CD4-positive, alpha-beta T cell treated with Interferon alpha-2 for 1 hour (primary cell): Measurements from ENCODE around the gene AUTS2.

Experiments
- DNase-seq, 2 donors: peaks; one replicate each; pipeline ENCODE4 v3.0.0-alpha.2; 2020 to 2022

The AUTS2 gene

GRCh38 chr7:70098905-70099672 lies 500.8 kb downstream of the AUTS2 start:
- no peak for DNase-seq

- no peak for DNase-seq
Observed at GRCh38 chr7:70104243-70104642, 506.0 kb downstream of the AUTS2 start.

DNA sequence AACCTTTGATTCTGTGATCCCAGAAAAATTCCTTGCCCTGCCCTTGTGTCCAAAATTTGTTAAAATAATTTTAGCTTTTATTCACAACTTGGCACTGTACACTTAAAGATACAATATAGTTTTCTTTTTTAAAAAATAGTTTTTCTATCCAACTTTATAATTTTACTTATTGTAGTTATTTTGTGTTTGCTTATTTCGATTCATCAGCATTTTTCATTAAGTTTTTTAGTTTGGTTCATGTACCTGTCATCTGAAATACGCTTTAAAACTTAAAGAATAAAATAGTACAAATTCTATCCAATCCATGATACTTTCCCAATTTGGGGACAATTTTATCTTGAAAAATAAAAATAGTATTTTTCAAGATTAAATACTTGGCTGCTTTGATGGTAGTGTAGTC lies 514.8 kb downstream of the AUTS2 start:
- DNase-seq = no peak

- no peak for DNase-seq
Observed at GRCh38 chr7:70113536-70113935, 515.3 kb downstream of the AUTS2 start.

GRCh38 chr7:70114806-70115205 lies 516.5 kb downstream of the AUTS2 start:
- no peak for DNase-seq

GRCh38 chr7:70116244-70116643 lies 518.0 kb downstream of the AUTS2 start:
- DNase-seq = no peak

- DNase-seq = no peak
Observed at GRCh38 chr7:70116867-70117266, 518.6 kb downstream of the AUTS2 start.

DNA sequence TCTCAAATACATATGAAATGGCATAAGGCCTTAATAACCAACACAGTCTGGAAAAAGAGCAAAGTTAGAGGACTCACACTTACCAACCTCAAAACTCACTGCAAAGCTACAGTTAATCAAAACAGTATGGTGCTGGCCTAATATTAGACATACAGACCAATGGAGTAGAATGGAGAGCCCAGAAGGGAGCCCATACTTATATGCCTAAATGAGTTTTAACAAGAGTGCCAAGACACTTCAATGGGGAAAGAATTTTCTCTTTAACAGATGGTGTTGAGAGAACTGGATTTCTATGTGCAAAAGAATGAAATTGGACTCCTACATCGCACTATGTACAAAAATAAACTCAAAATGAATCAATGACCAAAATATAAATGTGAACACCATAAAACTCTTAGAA lies 522.6 kb downstream of the AUTS2 start:
- no peak for DNase-seq

GRCh38 chr7:70131817-70132216 lies 533.5 kb downstream of the AUTS2 start:
- no peak for DNase-seq

DNA sequence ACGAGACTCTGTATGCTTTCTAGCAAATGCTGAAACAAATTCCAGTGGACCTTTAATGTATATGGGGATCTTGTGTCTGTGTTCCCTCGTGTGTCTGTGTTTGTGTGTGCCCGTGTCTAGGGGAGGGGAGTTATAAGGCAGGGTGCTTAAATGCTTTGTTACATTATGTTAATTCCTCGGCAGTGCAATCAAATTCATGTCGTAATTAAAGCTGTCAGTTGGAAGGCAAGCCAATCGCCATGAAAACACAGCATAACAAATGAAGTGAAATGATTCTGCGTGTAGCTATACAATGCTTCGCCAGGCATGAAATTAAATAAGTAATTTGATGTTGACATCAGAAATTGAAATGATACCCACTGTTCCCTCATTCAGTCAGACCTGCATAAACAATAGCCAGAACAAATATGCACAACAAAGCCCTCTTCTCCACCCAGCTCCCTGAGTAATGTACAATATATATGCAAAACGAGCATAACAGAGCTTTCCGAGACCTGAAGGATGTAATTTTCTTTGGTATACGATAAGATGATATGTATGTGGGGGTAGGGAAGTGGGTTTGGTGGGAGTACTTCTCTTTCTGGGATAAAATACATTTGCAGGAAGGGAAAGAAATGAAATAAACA lies 534.1 kb downstream of the AUTS2 start:
- DNase-seq = no peak

- DNase-seq = no peak
Observed at GRCh38 chr7:70132852-70133690, 534.8 kb downstream of the AUTS2 start.

- DNase-seq = no peak
Observed at GRCh38 chr7:70134029-70134770, 535.9 kb downstream of the AUTS2 start.

GRCh38 chr7:70135656-70136055 lies 537.4 kb downstream of the AUTS2 start:
- no peak for DNase-seq

DNA sequence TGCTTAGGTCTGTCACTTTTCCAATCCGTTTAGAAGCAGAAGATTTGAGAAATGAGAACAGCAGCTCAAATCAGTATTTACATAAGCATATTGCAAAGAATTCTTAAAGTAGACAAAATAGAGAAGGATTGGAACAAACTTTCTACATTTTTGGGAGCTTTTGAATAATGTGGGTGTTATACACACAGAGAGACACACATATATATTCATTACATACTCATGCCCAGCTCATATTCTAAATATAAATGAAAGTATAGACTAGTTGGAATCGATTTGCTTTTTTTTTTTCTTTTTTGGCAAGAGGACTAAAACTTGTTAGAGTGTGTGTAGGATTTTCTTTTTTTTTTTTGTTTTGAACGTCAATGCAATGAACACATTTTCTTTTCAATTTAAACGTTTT lies 538.9 kb downstream of the AUTS2 start:
- DNase-seq = no peak

DNA sequence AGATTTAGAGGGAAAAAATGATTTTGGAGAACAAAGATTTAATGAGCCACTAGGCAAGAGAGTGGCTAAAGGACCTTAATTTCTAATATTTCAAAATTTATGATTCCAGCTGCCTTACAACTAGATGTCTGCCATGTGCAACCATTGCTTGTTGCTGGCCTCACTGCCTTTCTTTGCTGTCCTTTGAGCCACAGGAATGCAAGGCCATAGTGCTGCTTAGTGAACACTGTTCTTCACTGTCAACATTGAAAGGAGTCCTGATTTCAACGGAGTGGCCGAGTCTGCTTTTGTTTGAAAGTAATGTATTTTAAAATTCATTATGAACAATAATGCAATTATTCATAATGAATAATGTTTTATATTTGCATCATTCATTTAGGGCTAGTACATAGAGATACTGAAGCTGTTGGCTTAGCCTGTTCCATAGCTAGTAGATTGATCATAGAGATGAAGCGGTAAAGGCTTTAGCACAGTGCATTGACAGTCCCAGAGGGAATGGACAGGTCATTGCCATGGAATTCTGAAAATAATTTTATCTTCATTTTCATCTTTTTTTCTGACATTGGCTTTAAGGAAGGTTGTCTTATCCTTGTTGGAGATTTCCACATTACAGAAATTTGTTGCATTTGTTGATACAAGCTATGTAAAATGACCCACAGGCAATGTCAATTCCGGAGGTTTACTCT lies 544.1 kb downstream of the AUTS2 start:
- DNase-seq = no peak

DNA sequence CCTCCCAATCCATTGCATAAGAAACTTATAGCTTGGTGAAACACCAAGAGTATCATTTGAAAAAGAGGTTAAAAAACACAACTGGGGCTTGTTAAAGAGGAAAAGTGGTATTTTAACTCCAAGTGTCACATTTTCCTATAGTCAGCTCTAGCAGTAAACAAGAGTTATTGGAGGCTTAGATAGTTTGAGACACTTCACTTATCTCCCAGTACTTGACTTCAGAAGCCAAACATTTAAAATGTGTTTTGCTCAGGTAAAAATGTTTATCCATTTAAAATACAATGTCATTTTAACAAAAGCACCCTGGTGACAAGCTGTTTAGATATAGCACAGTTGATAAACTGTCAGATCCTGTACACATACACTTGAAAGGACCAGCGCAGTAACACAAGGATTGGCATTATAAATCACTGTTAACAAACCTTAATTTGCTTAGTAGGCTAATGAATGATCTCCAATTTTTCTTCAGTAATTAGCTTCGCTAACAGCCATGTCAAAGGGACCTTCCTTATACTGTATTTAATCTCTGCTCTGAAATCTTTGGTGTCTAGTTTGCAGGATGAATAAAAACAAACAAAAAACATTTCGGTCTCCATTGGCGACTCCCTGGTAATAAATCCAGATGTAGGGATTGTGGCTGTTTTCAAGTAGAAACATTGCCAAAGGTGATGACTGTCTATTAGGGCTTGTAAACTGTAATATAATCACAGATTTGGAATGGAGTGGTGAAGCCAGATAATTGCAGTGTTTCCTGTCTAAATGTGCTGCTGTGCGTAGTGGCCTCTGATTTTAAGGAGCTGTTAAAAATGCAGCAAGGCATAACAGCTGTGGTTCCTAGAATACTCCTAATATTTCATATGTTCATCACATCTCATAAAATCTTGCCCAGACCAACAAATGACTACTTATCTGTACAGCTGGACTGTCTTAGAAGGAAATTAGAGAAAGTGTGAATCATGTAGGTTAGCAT lies 545.1 kb downstream of the AUTS2 start:
- no peak for DNase-seq

DNA sequence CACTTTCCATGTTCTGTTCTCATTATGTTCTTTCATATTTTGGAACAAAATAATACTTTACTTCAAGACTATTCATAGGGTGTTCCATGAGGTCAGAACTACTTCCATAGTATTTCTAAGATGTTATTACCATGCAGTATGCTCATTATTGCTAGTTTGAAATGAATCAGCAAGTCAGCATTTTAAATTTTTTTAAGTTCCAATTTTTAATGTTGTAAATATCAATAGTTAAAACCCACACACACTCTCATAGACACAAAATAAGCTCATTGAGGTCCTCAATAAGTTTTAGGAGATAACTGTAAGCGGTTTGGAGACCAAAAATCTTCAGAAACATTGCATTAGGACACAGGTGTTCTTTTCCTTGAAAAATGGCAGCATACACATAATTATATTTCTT lies 550.7 kb downstream of the AUTS2 start:
- DNase-seq = no peak

DNA sequence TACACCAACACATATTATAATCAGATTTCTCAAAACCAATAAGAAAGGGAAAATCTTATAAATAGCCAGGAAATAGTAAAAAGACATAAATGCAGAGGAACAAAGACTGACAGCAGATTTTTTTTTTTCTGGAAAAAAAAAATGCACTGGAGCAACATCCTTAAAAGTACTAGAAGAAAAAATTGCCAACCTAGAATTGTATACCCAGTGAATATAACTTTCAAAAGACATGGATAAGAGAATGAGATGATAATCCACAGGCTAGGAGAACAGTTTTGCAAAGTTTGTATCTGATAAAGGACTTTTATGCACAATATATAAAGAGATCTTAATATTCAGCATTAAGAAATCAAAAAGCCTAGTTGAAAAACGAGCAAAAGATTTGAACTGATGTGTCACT lies 554.0 kb downstream of the AUTS2 start:
- no peak for DNase-seq

DNA sequence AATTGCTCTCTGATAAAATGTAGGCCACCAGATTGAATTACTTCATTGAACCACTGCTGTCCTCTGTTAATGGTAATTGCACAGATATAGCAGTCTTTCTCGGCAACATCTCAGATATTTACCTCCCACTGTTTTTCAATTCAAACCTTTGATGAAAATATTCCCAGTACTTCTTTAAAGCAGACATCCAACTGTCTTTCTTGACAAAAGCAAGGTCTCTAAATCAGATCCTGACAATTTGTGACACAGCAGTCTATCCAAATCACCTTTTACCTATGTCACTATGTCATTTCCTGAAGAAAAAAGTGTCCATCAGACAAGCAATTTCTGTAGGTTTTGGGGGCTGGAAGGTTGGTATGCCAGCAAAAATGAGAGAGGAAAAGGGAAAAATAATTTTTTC lies 555.7 kb downstream of the AUTS2 start:
- no peak for DNase-seq

DNA sequence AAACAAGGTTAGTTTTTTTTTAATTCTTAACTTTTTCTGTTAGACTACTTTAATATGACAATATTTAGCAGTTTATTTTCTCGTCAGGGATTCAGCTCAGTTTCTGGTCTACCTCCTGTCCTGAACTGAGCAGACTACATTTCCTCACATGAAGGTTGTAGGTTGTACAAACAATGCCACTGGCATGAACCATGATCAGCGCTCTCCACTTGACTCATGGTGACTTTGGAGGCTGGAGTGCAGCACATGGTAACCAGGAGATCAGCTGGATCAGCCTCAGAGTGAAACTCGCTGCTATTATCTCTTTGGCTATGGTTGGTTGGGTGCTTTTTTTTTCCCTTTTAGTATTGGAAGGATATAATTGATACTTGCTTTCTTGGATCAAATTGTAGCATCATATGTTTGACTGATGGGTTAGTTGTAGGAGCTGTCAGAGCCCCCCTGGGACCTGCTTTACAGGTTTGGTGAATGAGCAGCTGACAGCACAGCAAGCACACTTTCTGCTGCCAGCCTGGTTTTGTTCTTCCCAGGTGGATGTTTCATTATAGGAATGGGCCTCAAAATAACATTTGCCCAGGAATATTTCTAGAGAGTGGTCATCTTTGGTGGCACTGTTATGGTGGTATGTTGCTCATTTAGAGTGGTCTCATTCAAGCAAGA lies 556.4 kb downstream of the AUTS2 start:
- DNase-seq = no peak

DNA sequence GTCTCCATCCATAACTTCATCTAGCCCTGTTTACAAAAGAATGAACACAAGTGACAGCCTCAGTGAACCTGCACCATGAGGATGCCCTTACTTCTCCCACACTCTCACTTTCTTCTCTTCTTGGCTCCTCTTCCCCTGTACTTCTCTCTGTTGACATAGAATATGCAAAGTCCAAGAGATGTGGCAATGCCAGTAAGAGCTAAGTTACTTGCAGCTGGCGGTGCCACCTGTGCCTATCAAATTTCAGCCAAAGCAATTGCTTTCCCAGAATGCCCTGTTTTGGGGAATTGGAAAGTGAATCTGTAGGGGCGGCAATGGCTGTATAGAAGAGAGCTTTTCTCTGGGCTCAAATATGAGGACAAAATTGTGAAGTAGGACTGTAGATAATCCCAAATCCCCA lies 557.8 kb downstream of the AUTS2 start:
- no peak for DNase-seq
